VCaP (cell line): ENCODE measurements around the gene KRTAP10-9.

Experiments used
- H3K27ac ChIP-seq: fragments of 450-650 bp; 2 replicates; pipeline ENCODE4 v1.5.1; 2017
- CTCF ChIP-seq: fragments of 450-650 bp; conservative IDR thresholded peaks from 2 replicates; pipeline ENCODE4 v1.5.1; 2017; ENCODE audit warnings: mild to moderate bottlenecking, moderate library complexity

The KRTAP10-9 gene

GRCh38 chr21:44671911-44672310 lies 45.0 kb downstream of the KRTAP10-9 start:
- TF ChIP-seq CTCF: no peak

GRCh38 chr21:44677881-44678280 lies 51.0 kb downstream of the KRTAP10-9 start:
- no peak for TF ChIP-seq CTCF
- no peak overlapping the region for H3K27ac ChIP-seq

More at GRCh38 chr21:44671911-44672310, 45.0 kb downstream of the KRTAP10-9 start:
- H3K27ac ChIP-seq: no peak overlapping the region
